PC-3 (cell line): ENCODE results near the gene NEURL1B. TPM values are rescaled to one million over a fixed set of nuclear protein-coding genes. Genes with fewer than 3 reads are reported as not detected.

Experiments
- ATAC-seq: fragments of 200-7000 bp; cut with Tn5 transposase; 2 replicates; pipeline ENCODE4 v1.9.1; 2020; ENCODE audit warnings: mild to moderate bottlenecking, moderate library complexity
- BruUV-seq: library from RNA; stranded (reverse); fragments of 400-500 nt; replicated peaks from 2 replicates; lab custom pipeline; 2021; lab: Mats Ljungman, UMichigan
- CTCF ChIA-PET: fragments of 300-600 bp; sonication (Branson Sonifier 250); formaldehyde crosslinking; loops from one replicate; lab custom pipeline; 2022; ENCODE audit warnings: antibody characterized with exemption; lab: Charles Lee
- POLR2A ChIA-PET: fragments of 300-600 bp; sonication (Branson Sonifier 250); formaldehyde crosslinking; loops from one replicate; lab custom pipeline; 2022; ENCODE audit warnings: antibody characterized with exemption; ENCODE audit not compliant: unreplicated experiment; lab: Charles Lee
- DNase-seq: peaks from one replicate; pipeline ENCODE4 v3.0.0-alpha.2; 2015
- H2AFZ ChIP-seq: fragments of 300-600 bp; sonication (generic); 2 replicates; pipeline ENCODE4 v1.6.0; 2016; ENCODE audit warnings: antibody characterized with exemption, low read length
- H3F3A ChIP-seq: fragments of 300-600 bp; sonication (generic); one replicate; pipeline ENCODE4 v1.6.0; 2017; ENCODE audit warnings: antibody characterized with exemption, low read length, control low read depth, mild to moderate bottlenecking; ENCODE audit not compliant: unreplicated experiment
- H3K27ac ChIP-seq: fragments of 300-600 bp; sonication (generic); 2 replicates; pipeline ENCODE4 v1.5.1; 2016; ENCODE audit warnings: mild to moderate bottlenecking, low read length
- H3K27me3 ChIP-seq: fragments of 300-600 bp; sonication (generic); 2 replicates; pipeline ENCODE4 v1.6.1; 2016; ENCODE audit warnings: low read length, mixed read lengths
- H3K36me3 ChIP-seq: fragments of 300-600 bp; sonication (generic); 2 replicates; pipeline ENCODE4 v1.6.1; 2016; ENCODE audit warnings: low read depth, mixed run types, low read length, mixed read lengths
- H3K4me1 ChIP-seq: fragments of 300-600 bp; sonication (generic); 2 replicates; pipeline ENCODE4 v1.5.1; 2016; ENCODE audit warnings: low read length; ENCODE audit not compliant: insufficient read depth
- H3K4me2 ChIP-seq: fragments of 300-600 bp; sonication (generic); 2 replicates; pipeline ENCODE4 v1.6.0; 2016; ENCODE audit warnings: low read length
- H3K4me3 ChIP-seq: fragments of 300-600 bp; sonication (generic); 2 replicates; pipeline ENCODE4 v1.5.1; 2016; ENCODE audit warnings: mild to moderate bottlenecking, low read length, mixed read lengths
- H3K79me2 ChIP-seq: fragments of 300-600 bp; sonication (generic); 2 replicates; pipeline ENCODE4 v1.6.1; 2017; ENCODE audit warnings: low read length, mixed read lengths
- H3K9ac ChIP-seq: fragments of 300-600 bp; sonication (generic); 2 replicates; pipeline ENCODE4 v1.6.0; 2016; ENCODE audit warnings: mild to moderate bottlenecking, low read length
- H3K9me2 ChIP-seq: fragments of 300-600 bp; sonication (generic); replicated peaks from 2 replicates; pipeline ENCODE4 v1.6.1; 2016; ENCODE audit warnings: mixed run types, low read length, mixed read lengths
- H3K9me3 ChIP-seq: fragments of 300-600 bp; sonication (generic); 2 replicates; pipeline ENCODE4 v1.6.1; 2016; ENCODE audit warnings: low read length, mixed read lengths
- H4K20me1 ChIP-seq: fragments of 300-600 bp; sonication (generic); 2 replicates; pipeline ENCODE4 v1.6.1; 2016; ENCODE audit warnings: low read length, mixed read lengths
- EZH2 ChIP-seq: fragments of 300-600 bp; sonication (generic); IDR thresholded peaks from one replicate; pipeline ENCODE4 v1.6.1; 2017; ENCODE audit warnings: antibody characterized with exemption, mild to moderate bottlenecking, low read length; ENCODE audit not compliant: unreplicated experiment
- EZH2phosphoT487 ChIP-seq: fragments of 300-600 bp; sonication (generic); IDR thresholded peaks from 2 replicates; pipeline ENCODE4 v1.6.1; 2018; ENCODE audit warnings: mild to moderate bottlenecking, antibody characterized with exemption, low read length, borderline replicate concordance
- intact Hi-C: fragments of 100-400 bp; cut with micrococcal nuclease; formaldehyde crosslinking; loops from 2 replicates; pipeline ENCODE4 v1.9.0; 2023
- total RNA-seq: library from RNA; depleted of rRNA; stranded (reverse); fragments of >200 nt; gene quantifications from 2 replicates; pipeline ENCODE4 v1.2.3, GENCODE V29; 2014
- TF ChIP-seq, protein P1 (sequence below): fragments of 300-600 bp; sonication (generic); conservative IDR thresholded peaks from 2 replicates; pipeline ENCODE4 v1.5.1; 2017; ENCODE audit warnings: antibody characterized with exemption, low read depth, mild to moderate bottlenecking, low read length

Gene NEURL1B
- total RNA-seq, 1 experiment from 2014 or later = 0.95 TPM

DNA sequence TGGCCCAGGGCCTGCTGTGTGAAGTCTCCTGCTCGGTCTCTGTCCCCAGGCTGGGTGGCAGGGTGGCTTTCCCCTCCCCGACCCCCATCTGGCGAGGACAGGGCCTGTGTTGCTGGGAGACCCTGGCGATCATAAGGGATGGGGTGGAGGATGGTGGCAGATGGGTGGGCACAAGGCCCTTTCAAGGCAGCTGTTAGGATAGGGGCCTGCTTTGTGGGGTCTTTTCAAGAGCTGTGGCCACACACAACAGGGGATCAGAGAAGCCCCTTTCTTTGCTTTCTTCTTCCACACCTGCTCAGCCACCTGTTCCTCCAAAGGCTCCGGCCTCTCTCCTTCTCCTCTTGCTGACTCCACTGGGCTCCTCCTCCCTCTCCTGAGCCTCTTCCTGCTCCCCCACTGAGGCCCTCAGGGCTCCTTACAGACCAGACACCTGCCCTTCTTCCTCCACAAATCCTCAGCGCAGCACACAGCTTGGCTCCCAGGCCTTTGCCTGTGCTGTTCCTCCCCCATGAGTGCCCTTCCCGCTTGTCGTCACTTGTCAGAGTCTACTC lies 15.0 kb upstream of the NEURL1B start:
- no peak for ATAC-seq
- POLR2A ChIA-PET = no interaction called here
- Histone ChIP-seq H3K9ac (no peak overlapping the region), H3K4me1 (no peaks in the 10 kb centered on the region), H4K20me1 (no peaks in the 10 kb centered on the region), H3K79me2 (no peaks in the 10 kb centered on the region), H3K27me3 (peaks cover 46% of the 10 kb centered on the region), H3K4me2 (no peak overlapping the region), H3K36me3 (no peaks in the 10 kb centered on the region), H2AFZ (no peak overlapping the region), H3F3A (no peaks in the 10 kb centered on the region), H3K9me3 (no peaks in the 10 kb centered on the region), H3K9me2 (no peaks in the 10 kb centered on the region), H3K4me3 (no peak overlapping the region), H3K27ac (no peak overlapping the region)
- CTCF ChIA-PET = no interaction called here
- no TSS peak for BruUV-seq
- intact Hi-C loops = no loop called here
- DNase-seq = no peak
- TF ChIP-seq, protein P1, sequence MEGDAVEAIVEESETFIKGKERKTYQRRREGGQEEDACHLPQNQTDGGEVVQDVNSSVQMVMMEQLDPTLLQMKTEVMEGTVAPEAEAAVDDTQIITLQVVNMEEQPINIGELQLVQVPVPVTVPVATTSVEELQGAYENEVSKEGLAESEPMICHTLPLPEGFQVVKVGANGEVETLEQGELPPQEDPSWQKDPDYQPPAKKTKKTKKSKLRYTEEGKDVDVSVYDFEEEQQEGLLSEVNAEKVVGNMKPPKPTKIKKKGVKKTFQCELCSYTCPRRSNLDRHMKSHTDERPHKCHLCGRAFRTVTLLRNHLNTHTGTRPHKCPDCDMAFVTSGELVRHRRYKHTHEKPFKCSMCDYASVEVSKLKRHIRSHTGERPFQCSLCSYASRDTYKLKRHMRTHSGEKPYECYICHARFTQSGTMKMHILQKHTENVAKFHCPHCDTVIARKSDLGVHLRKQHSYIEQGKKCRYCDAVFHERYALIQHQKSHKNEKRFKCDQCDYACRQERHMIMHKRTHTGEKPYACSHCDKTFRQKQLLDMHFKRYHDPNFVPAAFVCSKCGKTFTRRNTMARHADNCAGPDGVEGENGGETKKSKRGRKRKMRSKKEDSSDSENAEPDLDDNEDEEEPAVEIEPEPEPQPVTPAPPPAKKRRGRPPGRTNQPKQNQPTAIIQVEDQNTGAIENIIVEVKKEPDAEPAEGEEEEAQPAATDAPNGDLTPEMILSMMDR = no peak
- TF ChIP-seq EZH2 = no peak
- no peak for TF ChIP-seq EZH2phosphoT487

DNA sequence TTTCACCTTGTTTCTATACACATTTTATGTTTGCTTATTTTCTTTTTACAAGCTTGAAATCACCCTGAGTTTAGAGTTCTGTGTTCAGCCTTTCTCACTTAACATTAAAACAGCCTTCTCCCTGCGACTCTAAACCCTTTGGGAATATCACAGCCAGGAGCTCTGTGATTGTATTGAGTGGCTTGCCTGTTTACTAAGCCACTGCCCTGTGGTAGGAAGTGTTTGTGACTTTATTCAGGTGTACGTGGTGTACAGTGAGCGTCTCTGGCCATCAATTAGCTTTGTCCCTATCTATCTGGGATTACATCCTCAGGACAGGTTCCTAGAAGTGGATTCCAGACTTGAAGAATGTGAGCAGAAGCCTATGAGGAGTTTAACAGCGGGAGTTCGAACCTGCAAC lies 11.0 kb upstream of the NEURL1B start:
- POLR2A ChIA-PET = no interaction called here
- H3K27ac ChIP-seq = no peak overlapping the region
- H3K9me3 ChIP-seq = no peaks in the 10 kb centered on the region
- no peaks in the 10 kb centered on the region for H3K36me3 ChIP-seq
- no TSS peak for BruUV-seq
- CTCF ChIA-PET = no interaction called here
- H3K79me2 ChIP-seq = no peaks in the 10 kb centered on the region
- no peak overlapping the region for H3K9ac ChIP-seq
- ATAC-seq (no peak), DNase-seq (no peak)
- H3K4me2 ChIP-seq = no peak overlapping the region
- H4K20me1 ChIP-seq = no peaks in the 10 kb centered on the region
- no peak overlapping the region for H3K4me3 ChIP-seq
- H3K4me1 ChIP-seq = no peaks in the 10 kb centered on the region
- H3K27me3 ChIP-seq = peaks cover 37% of the 10 kb centered on the region
- H3F3A ChIP-seq = no peaks in the 10 kb centered on the region
- TF ChIP-seq, protein P1 = no peak
- TF ChIP-seq EZH2phosphoT487 = no peak
- TF ChIP-seq EZH2 = no peak
- no peaks in the 10 kb centered on the region for H3K9me2 ChIP-seq
- H2AFZ ChIP-seq = no peak overlapping the region
- intact Hi-C loops = no loop called here

DNA sequence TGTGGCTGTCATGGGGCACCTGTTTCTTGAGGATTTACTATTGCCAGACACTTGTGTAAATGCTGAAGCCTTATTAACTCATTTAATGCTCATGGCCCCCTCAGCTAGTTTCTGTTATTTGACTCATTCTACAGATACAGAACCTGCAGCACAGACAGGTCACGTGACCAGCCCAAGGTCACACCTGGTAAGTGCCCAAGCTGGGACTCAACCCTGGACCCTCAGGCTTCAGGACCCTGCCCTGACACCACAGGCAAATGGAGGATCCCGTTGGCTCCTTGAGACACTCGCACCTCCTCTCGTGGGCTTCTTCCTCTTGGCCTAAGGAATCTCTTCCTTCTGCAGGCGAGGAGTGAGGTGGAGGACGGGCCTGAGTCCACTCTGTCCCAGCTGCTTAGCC lies 10.6 kb upstream of the NEURL1B start:
- H3K27ac ChIP-seq = no peak overlapping the region
- CTCF ChIA-PET = no interaction called here
- H4K20me1 ChIP-seq = no peaks in the 10 kb centered on the region
- intact Hi-C loops = no loop called here
- no peak overlapping the region for H2AFZ ChIP-seq
- H3K79me2 ChIP-seq = no peaks in the 10 kb centered on the region
- H3K36me3 ChIP-seq = no peaks in the 10 kb centered on the region
- peaks cover 34% of the 10 kb centered on the region for H3K27me3 ChIP-seq
- no peak overlapping the region for H3K4me3 ChIP-seq
- H3K4me2 ChIP-seq = no peak overlapping the region
- DNase-seq (no peak), ATAC-seq (no peak)
- H3K4me1 ChIP-seq = no peaks in the 10 kb centered on the region
- H3F3A ChIP-seq = no peaks in the 10 kb centered on the region
- no peaks in the 10 kb centered on the region for H3K9me3 ChIP-seq
- H3K9me2 ChIP-seq = no peaks in the 10 kb centered on the region
- TF ChIP-seq, protein P1 = no peak
- TF ChIP-seq EZH2phosphoT487 = no peak
- TF ChIP-seq EZH2 = no peak
- H3K9ac ChIP-seq = no peak overlapping the region
- POLR2A ChIA-PET = no interaction called here
- BruUV-seq = no TSS peak
